ENCODE measurements around the gene GPATCH8. TPM values are rescaled to one million over a fixed set of nuclear protein-coding genes. Genes with fewer than 3 reads are reported as not detected.

GPATCH8 gene
- total and polyA plus RNA-seq, 10 donors, result 4.8 to 66.3 (median 57.9) TPM

DNA sequence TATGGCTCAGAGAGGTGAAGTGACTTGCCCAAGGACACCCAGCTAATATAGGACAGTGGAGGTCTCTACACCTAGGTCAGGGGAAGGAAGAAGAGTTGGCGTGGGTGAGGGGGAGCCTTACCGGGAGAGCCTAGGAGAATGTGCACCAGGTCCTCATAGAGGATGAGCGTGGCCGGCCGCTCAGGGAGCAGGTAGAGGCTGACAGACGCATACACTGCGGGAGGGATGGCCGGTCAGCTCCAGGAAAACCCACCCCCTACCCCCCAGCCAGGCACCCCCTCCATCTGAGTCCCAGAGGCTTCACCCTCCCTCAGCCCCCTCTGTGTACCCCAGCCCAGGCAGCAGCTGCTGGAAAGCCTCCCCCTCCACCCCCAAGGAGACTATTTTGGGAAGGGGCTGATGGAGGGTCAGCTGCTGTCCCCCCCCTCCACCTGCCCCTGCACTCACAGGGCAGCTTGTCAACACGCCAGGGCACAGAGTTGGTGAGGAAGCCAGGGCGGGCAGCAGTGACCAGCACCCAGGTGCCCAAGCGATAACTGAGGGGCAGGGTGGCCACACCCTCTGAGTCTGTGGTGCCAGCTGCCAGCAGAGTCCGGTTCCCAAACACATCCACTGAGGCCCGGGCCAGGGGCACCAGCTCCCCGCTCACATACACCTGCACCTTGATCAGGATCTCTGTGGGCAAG lies 143.6 kb downstream of the GPATCH8 start:
- intact Hi-C loops (cut with DNase I; ENCODE audit: low total_unique reads), result no loop called here
- Histone ChIP-seq H3K36me3 (no peaks in the 10 kb centered on the region), H3K9me3 (no peaks in the 10 kb centered on the region), H3K4me1 (peaks cover 4 to 41% (median 19%) of the 10 kb centered on the region in 6 donors), H3K27me3 (replicated peaks in 1 of 7) (peaks cover 0 to 45% (median 16%) of the 10 kb centered on the region in 7 donors), H3K4me3 (no peak overlapping the region), H3K27ac (no peak overlapping the region)
- TF ChIP-seq POLR2A (IDR thresholded peaks at IDR 0.05), result no peak
- TF ChIP-seq, protein P1, sequence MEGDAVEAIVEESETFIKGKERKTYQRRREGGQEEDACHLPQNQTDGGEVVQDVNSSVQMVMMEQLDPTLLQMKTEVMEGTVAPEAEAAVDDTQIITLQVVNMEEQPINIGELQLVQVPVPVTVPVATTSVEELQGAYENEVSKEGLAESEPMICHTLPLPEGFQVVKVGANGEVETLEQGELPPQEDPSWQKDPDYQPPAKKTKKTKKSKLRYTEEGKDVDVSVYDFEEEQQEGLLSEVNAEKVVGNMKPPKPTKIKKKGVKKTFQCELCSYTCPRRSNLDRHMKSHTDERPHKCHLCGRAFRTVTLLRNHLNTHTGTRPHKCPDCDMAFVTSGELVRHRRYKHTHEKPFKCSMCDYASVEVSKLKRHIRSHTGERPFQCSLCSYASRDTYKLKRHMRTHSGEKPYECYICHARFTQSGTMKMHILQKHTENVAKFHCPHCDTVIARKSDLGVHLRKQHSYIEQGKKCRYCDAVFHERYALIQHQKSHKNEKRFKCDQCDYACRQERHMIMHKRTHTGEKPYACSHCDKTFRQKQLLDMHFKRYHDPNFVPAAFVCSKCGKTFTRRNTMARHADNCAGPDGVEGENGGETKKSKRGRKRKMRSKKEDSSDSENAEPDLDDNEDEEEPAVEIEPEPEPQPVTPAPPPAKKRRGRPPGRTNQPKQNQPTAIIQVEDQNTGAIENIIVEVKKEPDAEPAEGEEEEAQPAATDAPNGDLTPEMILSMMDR (IDR thresholded peaks at IDR 0.05 in 8 of 11, conservative IDR thresholded peaks at IDR 0.05 in 3 of 11), result no peak
- no peak for TF ChIP-seq POLR2AphosphoS5 (IDR thresholded peaks at IDR 0.05)
- 83 to 95% (median 91%) methylated on average over 11 to 14 of the region's 14 CpGs for WGBS, 5 donors
- no peak for DNase-seq

DNA sequence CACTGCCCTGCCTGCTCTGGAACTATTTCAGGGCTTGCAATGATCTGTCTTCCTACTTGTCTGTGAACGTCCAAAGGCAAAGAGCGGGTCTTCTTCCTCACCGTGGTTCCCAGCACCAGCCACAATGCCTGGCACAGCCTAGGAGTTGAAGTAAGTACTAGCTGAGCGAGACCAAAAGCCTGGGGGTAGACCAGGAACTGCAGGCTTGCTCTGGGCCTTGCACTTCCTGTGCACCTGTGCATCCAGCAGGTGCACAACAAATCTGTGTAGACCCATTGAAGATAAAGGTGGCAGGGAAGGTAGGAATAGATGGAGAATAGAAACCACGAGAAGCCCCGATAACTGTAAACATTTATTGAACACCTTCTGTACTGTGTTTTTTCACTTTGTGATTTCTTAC lies 144.2 kb downstream of the GPATCH8 start:
- TF ChIP-seq POLR2AphosphoS5 (IDR thresholded peaks at IDR 0.05), result no peak
- TF ChIP-seq, protein P1 (IDR thresholded peaks at IDR 0.05 in 8 of 11, conservative IDR thresholded peaks at IDR 0.05 in 3 of 11), result no peak
- no peak for TF ChIP-seq POLR2A (IDR thresholded peaks at IDR 0.05)
- H3K9me3 ChIP-seq, result no peaks in the 10 kb centered on the region
- H3K36me3 ChIP-seq, result no peaks in the 10 kb centered on the region
- intact Hi-C loops (cut with DNase I; ENCODE audit: low total_unique reads), result no loop called here
- DNase-seq, result no peak
- H3K27ac ChIP-seq, result no peak overlapping the region
- H3K4me1 ChIP-seq, result peaks cover 4 to 40% (median 18%) of the 10 kb centered on the region in 6 donors
- WGBS, 5 donors, result 53 to 78% (median 61%) methylated on average over 3 to 6 of the region's 6 CpGs
- H3K4me3 ChIP-seq, result no peak overlapping the region
- H3K27me3 ChIP-seq (replicated peaks in 1 of 7), result peaks cover 0 to 44% (median 16%) of the 10 kb centered on the region in 7 donors

DNA sequence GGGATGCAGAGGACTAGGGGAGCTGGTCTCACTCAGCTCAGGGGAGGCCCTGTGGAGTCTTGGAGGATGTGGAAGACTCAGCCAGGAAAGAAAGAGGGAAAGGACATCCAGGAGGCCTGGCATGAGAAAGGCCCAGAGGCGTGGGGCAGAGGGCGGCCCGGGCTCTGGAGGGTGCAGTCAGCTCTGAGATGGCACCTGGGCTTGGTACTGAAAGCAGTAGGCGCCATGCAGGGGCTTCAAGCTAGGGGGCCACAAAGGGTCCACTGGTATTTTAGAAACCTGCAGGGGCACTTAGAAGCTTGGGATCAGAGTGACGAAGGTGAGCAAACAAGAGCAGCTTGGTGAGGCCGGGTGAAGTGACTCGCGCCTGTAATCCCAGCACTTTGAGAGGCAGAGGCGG lies 145.1 kb downstream of the GPATCH8 start:
- WGBS, 5 donors, result 92 to 96% (median 93%) methylated on average over 9 of the region's 9 CpGs
- Histone ChIP-seq H3K9me3 (no peaks in the 10 kb centered on the region), H3K4me3 (no peak overlapping the region), H3K4me1 (peaks cover 4 to 38% (median 17%) of the 10 kb centered on the region in 6 donors), H3K36me3 (peaks cover 0 to 6% (median 2%) of the 10 kb centered on the region in 6 donors), H3K27ac (no peak overlapping the region), H3K27me3 (replicated peaks in 1 of 7) (peaks cover 0 to 34% (median 12%) of the 10 kb centered on the region in 7 donors)
- no peak for DNase-seq
- TF ChIP-seq, protein P1 (IDR thresholded peaks at IDR 0.05 in 8 of 11, conservative IDR thresholded peaks at IDR 0.05 in 3 of 11), result no peak
- TF ChIP-seq POLR2AphosphoS5 (IDR thresholded peaks at IDR 0.05), result no peak
- no peak for TF ChIP-seq POLR2A (IDR thresholded peaks at IDR 0.05)
- intact Hi-C loops (cut with DNase I; ENCODE audit: low total_unique reads), result no loop called here

DNA sequence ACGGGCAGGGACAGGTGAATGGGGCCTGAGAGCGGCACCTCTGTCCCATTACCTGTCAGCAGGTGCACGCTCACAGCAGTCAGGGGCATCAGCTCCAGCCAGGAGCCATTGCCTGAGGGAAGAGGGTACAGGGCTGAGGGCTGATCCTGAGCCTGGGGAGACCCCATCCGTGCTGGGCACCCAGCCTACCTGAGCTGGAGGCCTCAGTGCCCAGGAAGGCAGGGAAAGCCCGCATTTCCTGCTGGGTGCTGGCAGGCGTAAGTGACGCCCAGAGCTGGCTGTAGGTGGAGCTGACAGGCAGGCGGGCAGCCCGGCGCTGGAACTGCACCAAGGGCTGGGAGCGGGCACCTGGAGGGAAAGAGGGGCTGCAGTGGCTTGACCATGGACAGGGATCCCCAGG lies 147.0 kb downstream of the GPATCH8 start:
- H3K27me3 ChIP-seq (replicated peaks in 1 of 7), result peaks cover 0 to 16% (median 0%) of the 10 kb centered on the region in 7 donors
- no peaks in the 10 kb centered on the region for H3K9me3 ChIP-seq
- H3K27ac ChIP-seq, result no peak overlapping the region
- intact Hi-C loops (cut with DNase I; ENCODE audit: low total_unique reads), result no loop called here
- WGBS, 5 donors, result 81 to 96% (median 86%) methylated on average over 6 to 11 of the region's 11 CpGs
- TF ChIP-seq POLR2AphosphoS5 (IDR thresholded peaks at IDR 0.05) (no peak), POLR2A (IDR thresholded peaks at IDR 0.05) (no peak)
- TF ChIP-seq, protein P1 (IDR thresholded peaks at IDR 0.05 in 8 of 11, conservative IDR thresholded peaks at IDR 0.05 in 3 of 11), result no peak
- peaks cover 0 to 24% (median 20%) of the 10 kb centered on the region in 6 donors for H3K36me3 ChIP-seq
- DNase-seq, result no peak
- no peak overlapping the region for H3K4me3 ChIP-seq
- peaks cover 0 to 36% (median 10%) of the 10 kb centered on the region in 6 donors for H3K4me1 ChIP-seq
